Fibroblast of pulmonary artery (primary cell): ENCODE data around the gene MCRIP2.

Source experiments
- DNase-seq: peaks from one replicate; pipeline ENCODE4 v3.0.0-alpha.2; 2010; ENCODE audit warnings: low read depth
- H3K4me3 ChIP-seq: replicated peaks from 2 replicates; pipeline ENCODE4 v1.5.1; 2011; ENCODE audit warnings: low read depth, mild to moderate bottlenecking, control low read depth, low read length, moderate library complexity
- TF ChIP-seq, protein P1 (sequence below): IDR thresholded peaks from 2 replicates; pipeline ENCODE4 v1.5.1; 2011; ENCODE audit warnings: mild to moderate bottlenecking, control low read depth, low read length, inconsistent platforms; ENCODE audit errors: missing control alignments

The MCRIP2 gene

DNA sequence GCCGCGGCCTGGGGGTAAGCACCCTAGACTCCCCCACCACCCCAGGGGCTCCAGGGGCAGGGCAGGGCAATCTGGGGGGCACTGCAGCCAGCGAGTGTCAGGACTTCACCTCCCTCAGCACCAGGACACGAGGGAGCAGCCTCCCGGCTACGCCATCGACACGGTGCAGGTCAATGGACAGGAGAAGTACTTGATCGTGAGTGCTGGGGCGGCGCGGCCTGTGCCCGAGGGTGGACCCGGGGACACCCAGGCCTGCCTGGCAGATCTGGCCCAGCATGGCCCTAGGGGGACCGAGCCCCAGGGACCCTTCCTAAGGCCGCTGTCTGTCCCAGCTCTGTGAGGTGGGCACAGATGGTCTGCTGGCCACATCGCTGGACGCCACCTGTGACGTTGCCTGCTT, 30.7 kb downstream of the MCRIP2 start:
- H3K4me3 ChIP-seq, result no peak overlapping the region
- TF ChIP-seq, protein P1, sequence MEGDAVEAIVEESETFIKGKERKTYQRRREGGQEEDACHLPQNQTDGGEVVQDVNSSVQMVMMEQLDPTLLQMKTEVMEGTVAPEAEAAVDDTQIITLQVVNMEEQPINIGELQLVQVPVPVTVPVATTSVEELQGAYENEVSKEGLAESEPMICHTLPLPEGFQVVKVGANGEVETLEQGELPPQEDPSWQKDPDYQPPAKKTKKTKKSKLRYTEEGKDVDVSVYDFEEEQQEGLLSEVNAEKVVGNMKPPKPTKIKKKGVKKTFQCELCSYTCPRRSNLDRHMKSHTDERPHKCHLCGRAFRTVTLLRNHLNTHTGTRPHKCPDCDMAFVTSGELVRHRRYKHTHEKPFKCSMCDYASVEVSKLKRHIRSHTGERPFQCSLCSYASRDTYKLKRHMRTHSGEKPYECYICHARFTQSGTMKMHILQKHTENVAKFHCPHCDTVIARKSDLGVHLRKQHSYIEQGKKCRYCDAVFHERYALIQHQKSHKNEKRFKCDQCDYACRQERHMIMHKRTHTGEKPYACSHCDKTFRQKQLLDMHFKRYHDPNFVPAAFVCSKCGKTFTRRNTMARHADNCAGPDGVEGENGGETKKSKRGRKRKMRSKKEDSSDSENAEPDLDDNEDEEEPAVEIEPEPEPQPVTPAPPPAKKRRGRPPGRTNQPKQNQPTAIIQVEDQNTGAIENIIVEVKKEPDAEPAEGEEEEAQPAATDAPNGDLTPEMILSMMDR, result no peak
- DNase-seq, result no peak

DNA sequence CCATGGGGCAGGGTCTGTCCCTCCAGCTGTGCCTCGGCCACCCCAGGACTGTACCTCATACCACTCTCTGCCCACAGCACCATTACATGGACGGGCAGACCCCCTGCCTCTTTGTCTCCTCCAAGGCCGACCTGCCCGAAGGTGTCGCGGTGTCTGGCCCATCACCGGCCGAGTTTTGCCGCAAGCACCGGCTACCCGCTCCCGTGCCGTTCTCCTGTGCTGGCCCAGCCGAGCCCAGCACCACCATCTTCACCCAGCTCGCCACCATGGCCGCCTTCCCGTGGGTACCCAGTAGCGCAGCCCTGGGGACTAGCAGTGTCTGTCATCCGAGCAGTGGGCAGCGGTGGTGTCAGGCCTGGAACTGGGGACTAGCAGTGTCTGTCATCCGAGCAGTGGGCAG, 31.2 kb downstream of the MCRIP2 start:
- TF ChIP-seq, protein P1, result no peak
- no peak for DNase-seq
- no peak overlapping the region for H3K4me3 ChIP-seq

DNA sequence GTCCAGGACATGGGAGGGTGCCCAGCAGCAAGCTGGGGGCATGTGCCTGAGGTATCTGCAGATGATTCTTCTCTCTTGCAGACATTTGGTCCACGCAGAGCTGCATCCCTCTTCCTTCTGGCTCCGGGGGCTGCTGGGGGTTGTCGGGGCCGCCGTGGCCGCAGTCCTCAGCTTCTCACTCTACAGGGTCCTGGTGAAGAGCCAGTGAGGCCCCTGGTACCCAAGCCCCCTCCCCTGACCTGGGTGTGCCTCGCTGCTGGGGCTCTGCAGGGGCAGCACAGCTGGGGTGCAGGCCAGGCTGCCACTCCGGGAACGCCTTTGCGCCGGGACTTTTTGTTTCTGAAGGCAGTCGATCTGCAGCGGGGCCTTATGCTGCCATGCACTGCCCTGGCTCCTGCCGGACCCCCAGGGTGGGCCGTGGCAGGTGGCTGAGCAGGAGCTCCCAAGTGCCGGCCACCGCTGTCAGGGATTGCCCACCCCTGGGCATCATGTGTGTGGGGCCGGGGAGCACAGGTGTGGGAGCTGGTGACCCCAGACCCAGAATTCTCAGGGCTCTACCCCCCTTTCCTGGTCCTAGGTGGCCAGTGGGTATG, 31.9 kb downstream of the MCRIP2 start:
- no peak for DNase-seq
- no peak overlapping the region for H3K4me3 ChIP-seq
- TF ChIP-seq, protein P1, result no peak

DNA sequence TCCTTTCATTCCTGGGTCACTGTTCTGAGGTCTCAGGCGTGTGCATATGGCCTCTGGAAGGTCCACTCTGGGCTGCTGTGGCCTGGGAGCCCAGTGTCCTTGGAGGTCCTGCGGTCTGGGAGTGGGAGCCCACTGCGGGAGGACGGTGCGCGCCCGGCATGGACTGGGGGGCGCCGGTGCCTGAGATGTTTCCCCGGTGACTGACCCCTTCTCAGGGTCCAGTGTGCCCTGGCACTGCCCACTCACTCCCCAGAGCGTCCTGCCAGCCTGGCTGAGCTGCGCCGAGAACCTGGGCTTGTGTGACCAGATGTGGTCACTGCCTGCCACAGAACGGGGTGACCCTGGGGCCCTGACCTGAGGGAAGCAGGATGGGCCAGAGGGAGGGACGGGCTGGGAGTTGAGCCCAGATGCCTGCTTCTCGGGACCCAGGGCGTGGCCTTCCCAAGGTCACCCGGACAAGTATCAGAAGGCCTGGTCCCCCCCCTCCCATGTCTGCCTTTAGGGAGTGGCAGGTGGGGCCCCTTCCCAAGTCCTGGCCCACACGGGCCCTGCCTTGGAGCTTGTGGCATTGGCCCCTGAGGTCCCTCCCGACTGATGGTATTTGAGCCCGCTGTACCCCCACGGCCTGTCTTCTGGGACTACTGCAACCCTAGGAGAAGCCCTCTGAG, 32.7 kb downstream of the MCRIP2 start:
- H3K4me3 ChIP-seq, result no peak overlapping the region
- TF ChIP-seq, protein P1, result no peak
- DNase-seq, result no peak

DNA sequence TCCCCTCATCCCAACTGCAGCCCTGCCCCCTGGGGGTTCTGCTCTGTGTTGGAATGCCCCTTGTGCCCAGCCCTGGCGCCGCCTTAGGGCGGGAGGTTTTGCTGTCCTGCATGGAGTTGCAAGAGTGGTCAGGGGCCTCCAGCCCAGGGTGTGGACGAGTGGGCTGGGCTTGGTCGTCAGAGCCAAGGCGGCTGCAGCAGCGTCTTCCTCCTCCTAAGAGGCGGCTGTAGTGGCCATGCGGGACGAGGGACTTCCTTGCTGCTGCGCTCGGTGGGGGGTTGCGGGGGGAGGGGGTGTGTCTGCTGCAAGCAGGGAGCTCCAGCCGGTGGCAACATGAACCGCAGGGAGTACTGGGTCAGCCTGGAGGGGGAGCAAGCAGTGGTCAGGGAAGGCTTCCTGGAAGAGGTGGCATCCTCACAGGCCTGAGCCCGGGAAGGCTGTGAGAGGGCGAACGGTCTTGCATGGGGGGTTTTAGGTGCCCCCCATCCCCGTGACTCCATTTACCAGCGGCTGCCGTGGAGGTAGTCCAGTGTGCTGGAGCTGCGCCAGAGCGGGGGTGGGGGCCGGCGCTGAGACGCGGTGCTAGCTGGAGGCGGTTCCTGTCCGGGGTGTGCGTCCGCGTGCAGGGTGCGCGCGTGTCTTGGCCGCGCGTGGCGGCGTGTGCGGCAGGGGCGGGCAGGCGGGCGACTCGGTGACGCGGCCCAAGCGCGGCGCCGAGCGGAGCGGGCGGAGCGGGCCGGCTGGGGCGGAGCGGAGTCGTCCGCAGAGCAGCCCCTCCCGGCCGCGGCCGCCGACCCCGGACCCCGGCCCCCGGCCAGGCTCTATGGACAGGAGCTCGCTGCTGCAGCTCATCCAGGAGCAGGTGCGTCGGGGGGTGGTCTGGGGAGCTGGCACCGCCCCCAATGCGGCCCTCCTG, 33.6 kb downstream of the MCRIP2 start, which contains the start of gene RHBDL1:
Gene RHBDL1 (plus strand): TSS at position 704 of the 916 bp plus-strand sequence. CDS start 120 bp downstream, at position 824.
- TF ChIP-seq, protein P1, result no peak
- peak within 1 kb of the TSS; percentile 31 for H3K4me3 ChIP-seq
- DNase-seq, result no peak

DNA sequence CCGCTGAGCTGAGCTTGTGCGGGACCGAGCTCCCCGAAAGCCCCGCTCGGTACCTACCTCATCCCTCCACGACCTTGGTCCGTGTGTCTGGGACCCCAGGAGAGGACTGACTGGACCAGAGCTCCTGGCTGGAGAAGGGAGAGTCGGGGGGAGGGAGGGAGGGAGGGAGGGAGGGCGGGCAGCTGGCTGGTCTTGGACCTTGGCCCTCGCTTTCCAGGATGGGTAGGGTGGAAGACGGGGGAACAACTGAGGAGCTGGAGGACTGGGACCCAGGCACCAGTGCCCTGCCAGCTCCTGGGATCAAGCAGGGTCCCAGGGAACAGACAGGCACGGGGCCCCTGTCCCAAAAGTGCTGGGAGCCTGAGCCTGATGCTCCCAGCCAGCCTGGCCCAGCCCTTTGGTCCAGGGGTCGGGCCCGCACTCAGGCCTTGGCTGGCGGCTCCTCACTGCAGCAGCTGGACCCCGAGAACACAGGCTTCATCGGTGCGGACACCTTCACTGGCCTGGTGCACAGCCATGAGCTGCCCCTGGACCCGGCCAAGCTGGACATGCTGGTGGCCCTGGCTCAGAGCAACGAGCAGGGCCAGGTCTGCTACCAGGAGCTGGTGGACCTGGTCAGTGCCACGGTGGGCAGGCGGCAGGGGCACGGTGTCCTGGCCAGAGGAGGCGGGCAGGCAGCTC, 34.4 kb downstream of the MCRIP2 start:
- TF ChIP-seq, protein P1, result no peak
- H3K4me3 ChIP-seq, result peak overlapping the region; percentile 30
- DNase-seq, result no peak
